ENCODE measurements around the gene PLCB4. TPM values are rescaled to one million over a fixed set of nuclear protein-coding genes. Genes with fewer than 3 reads are reported as not detected.
"Not testable (repeated sequence)": the region's sequence is repeated elsewhere in the genome, so short reads cannot be mapped to it uniquely, and the experiment has no call there.

PLCB4 gene
- total RNA-seq, 2 donors from 2014 or later, result not detected

- DNase-seq (ENCODE audit: low spot score), result no peak
- Mint-ChIP-seq H3K4me1 (ENCODE audit: low read depth in 2 of 2) (no peaks in the 10 kb centered on the region), H3K27ac (no peak overlapping the region), H3K9me3 (no peaks in the 10 kb centered on the region), H3K4me3 (no peak overlapping the region), H3K27me3 (no peaks in the 10 kb centered on the region), H3K36me3 (no peaks in the 10 kb centered on the region)
- ATAC-seq, result no peak
These were observed 29.9 kb upstream of the PLCB4 start for GRCh38 chr20:9038791-9039535.

GRCh38 chr20:9040863-9041524 lies 27.9 kb upstream of the PLCB4 start:
- no peak overlapping the region for H3K27ac Mint-ChIP-seq

GRCh38 chr20:9043364-9043763 lies 25.5 kb upstream of the PLCB4 start:
- no peak for ATAC-seq
- Mint-ChIP-seq H3K4me1 (ENCODE audit: low read depth in 2 of 2) (no peaks in the 10 kb centered on the region), H3K27me3 (no peaks in the 10 kb centered on the region), H3K4me3 (no peak overlapping the region), H3K9me3 (peaks cover 3% of the 10 kb centered on the region), H3K36me3 (peaks cover 4% of the 10 kb centered on the region), H3K27ac (no peak overlapping the region)
- DNase-seq (ENCODE audit: low spot score), result no peak

More at GRCh38 chr20:9040863-9041524, 27.9 kb upstream of the PLCB4 start:
- Mint-ChIP-seq H3K4me3 (no peak overlapping the region), H3K27me3 (no peaks in the 10 kb centered on the region), H3K4me1 (ENCODE audit: low read depth in 2 of 2) (no peaks in the 10 kb centered on the region), H3K36me3 (no peaks in the 10 kb centered on the region), H3K9me3 (no peaks in the 10 kb centered on the region)
- no peak for ATAC-seq
- DNase-seq (ENCODE audit: low spot score), result no peak

- H3K36me3 Mint-ChIP-seq; H3K4me1 Mint-ChIP-seq (ENCODE audit: low read depth in 2 of 2); H3K27ac Mint-ChIP-seq; H3K27me3 Mint-ChIP-seq; ATAC-seq; H3K4me3 Mint-ChIP-seq; DNase-seq (ENCODE audit: low spot score); H3K9me3 Mint-ChIP-seq: not testable (repeated sequence)
These were observed 21.0 kb upstream of the PLCB4 start for GRCh38 chr20:9047928-9048327.

- ATAC-seq, result no peak
- Mint-ChIP-seq H3K9me3 (peaks cover 3% of the 10 kb centered on the region), H3K4me1 (ENCODE audit: low read depth in 2 of 2) (peaks cover 4 to 6% of the 10 kb centered on the region in 2 donors), H3K4me3 (no peak overlapping the region), H3K36me3 (peaks cover 4% of the 10 kb centered on the region), H3K27ac (no peak overlapping the region), H3K27me3 (no peaks in the 10 kb centered on the region)
- no peak for DNase-seq (ENCODE audit: low spot score)
These were observed 17.4 kb upstream of the PLCB4 start for GRCh38 chr20:9051508-9051907.

GRCh38 chr20:9052136-9052535 lies 16.8 kb upstream of the PLCB4 start:
- no peak overlapping the region for H3K4me3 Mint-ChIP-seq
- H3K36me3 Mint-ChIP-seq, result peaks cover 4% of the 10 kb centered on the region
- peaks cover 4 to 6% of the 10 kb centered on the region in 2 donors for H3K4me1 Mint-ChIP-seq (ENCODE audit: low read depth in 2 of 2)
- no peak for DNase-seq (ENCODE audit: low spot score)
- no peaks in the 10 kb centered on the region for H3K27me3 Mint-ChIP-seq
- H3K27ac Mint-ChIP-seq, result no peak overlapping the region
- H3K9me3 Mint-ChIP-seq, result peaks cover 3% of the 10 kb centered on the region
- ATAC-seq, result no peak

- peaks cover under 1% of the 10 kb centered on the region for H3K36me3 Mint-ChIP-seq
- DNase-seq (ENCODE audit: low spot score) (no peak), ATAC-seq (no peak)
- peaks cover 4 to 6% of the 10 kb centered on the region in 2 donors for H3K4me1 Mint-ChIP-seq (ENCODE audit: low read depth in 2 of 2)
- H3K9me3 Mint-ChIP-seq, result peaks cover under 1% of the 10 kb centered on the region
- H3K27ac Mint-ChIP-seq, result no peak overlapping the region
- no peak overlapping the region for H3K4me3 Mint-ChIP-seq
- no peaks in the 10 kb centered on the region for H3K27me3 Mint-ChIP-seq
These were observed 15.8 kb upstream of the PLCB4 start for GRCh38 chr20:9053108-9053507.

- H3K27ac Mint-ChIP-seq, result no peak overlapping the region
- H3K9me3 Mint-ChIP-seq, result no peaks in the 10 kb centered on the region
- DNase-seq (ENCODE audit: low spot score), result no peak
- no peak for ATAC-seq
- no peaks in the 10 kb centered on the region for H3K36me3 Mint-ChIP-seq
- no peaks in the 10 kb centered on the region for H3K27me3 Mint-ChIP-seq
- no peak overlapping the region for H3K4me3 Mint-ChIP-seq
- peaks cover 4 to 6% of the 10 kb centered on the region in 2 donors for H3K4me1 Mint-ChIP-seq (ENCODE audit: low read depth in 2 of 2)
These were observed 14.7 kb upstream of the PLCB4 start for GRCh38 chr20:9054176-9054575.

- Mint-ChIP-seq H3K4me3 (no peak overlapping the region), H3K4me1 (ENCODE audit: low read depth in 2 of 2) (no peaks in the 10 kb centered on the region), H3K9me3 (no peaks in the 10 kb centered on the region), H3K27me3 (no peaks in the 10 kb centered on the region), H3K27ac (no peak overlapping the region), H3K36me3 (no peaks in the 10 kb centered on the region)
- DNase-seq (ENCODE audit: low spot score) (no peak), ATAC-seq (no peak)
These were observed 9.0 kb upstream of the PLCB4 start for GRCh38 chr20:9059931-9060330.

GRCh38 chr20:9061434-9061833 lies 7.5 kb upstream of the PLCB4 start:
- H3K36me3 Mint-ChIP-seq, result no peaks in the 10 kb centered on the region
- H3K9me3 Mint-ChIP-seq, result no peaks in the 10 kb centered on the region
- ATAC-seq, result no peak
- no peaks in the 10 kb centered on the region for H3K27me3 Mint-ChIP-seq
- no peak overlapping the region for H3K27ac Mint-ChIP-seq
- no peaks in the 10 kb centered on the region for H3K4me1 Mint-ChIP-seq (ENCODE audit: low read depth in 2 of 2)
- H3K4me3 Mint-ChIP-seq, result no peak overlapping the region
- no peak for DNase-seq (ENCODE audit: low spot score)

GRCh38 chr20:9062066-9062465 lies 6.8 kb upstream of the PLCB4 start:
- H3K4me3 Mint-ChIP-seq, result no peak overlapping the region
- no peaks in the 10 kb centered on the region for H3K36me3 Mint-ChIP-seq
- ATAC-seq, result no peak
- H3K4me1 Mint-ChIP-seq (ENCODE audit: low read depth in 2 of 2), result no peaks in the 10 kb centered on the region
- no peak for DNase-seq (ENCODE audit: low spot score)
- H3K9me3 Mint-ChIP-seq, result no peaks in the 10 kb centered on the region
- no peak overlapping the region for H3K27ac Mint-ChIP-seq
- H3K27me3 Mint-ChIP-seq, result no peaks in the 10 kb centered on the region

- peaks cover 6 to 15% of the 10 kb centered on the region in 2 donors for H3K27me3 Mint-ChIP-seq
- no peak for ATAC-seq
- H3K4me3 Mint-ChIP-seq, result no peak overlapping the region
- no peak overlapping the region for H3K27ac Mint-ChIP-seq
- peaks cover 3% of the 10 kb centered on the region for H3K9me3 Mint-ChIP-seq
- DNase-seq (ENCODE audit: low spot score), result no peak
- peaks cover 4 to 5% of the 10 kb centered on the region in 2 donors for H3K4me1 Mint-ChIP-seq (ENCODE audit: low read depth in 2 of 2)
- H3K36me3 Mint-ChIP-seq, result peaks cover 6% of the 10 kb centered on the region
These were observed 2.7 kb upstream of the PLCB4 start for GRCh38 chr20:9066191-9066590.

- Mint-ChIP-seq H3K9me3 (peaks cover 3% of the 10 kb centered on the region), H3K4me3 (no peak overlapping the region), H3K36me3 (peaks cover 6% of the 10 kb centered on the region), H3K27ac (no peak overlapping the region), H3K27me3 (peaks cover 6 to 15% of the 10 kb centered on the region in 2 donors), H3K4me1 (ENCODE audit: low read depth in 2 of 2) (peaks cover 4 to 5% of the 10 kb centered on the region in 2 donors)
- DNase-seq (ENCODE audit: low spot score), result no peak
- peak; percentile 20 to 24 for ATAC-seq
These were observed 570 bp upstream of the PLCB4 start for GRCh38 chr20:9068233-9068801.

GRCh38 chr20:9070304-9070703 lies 1.4 kb downstream of the PLCB4 start:
- Mint-ChIP-seq H3K27me3 (peaks cover 6 to 15% of the 10 kb centered on the region in 2 donors), H3K4me3 (no peak overlapping the region)

More at GRCh38 chr20:9070304-9070703, 1.4 kb downstream of the PLCB4 start:
- DNase-seq (ENCODE audit: low spot score), result no peak
- Mint-ChIP-seq H3K27ac (no peak overlapping the region), H3K9me3 (peaks cover 3% of the 10 kb centered on the region), H3K4me1 (ENCODE audit: low read depth in 2 of 2) (peaks cover 4 to 5% of the 10 kb centered on the region in 2 donors), H3K36me3 (peaks cover 6% of the 10 kb centered on the region)
- no peak for ATAC-seq

All from natural killer cell treated with Interleukin-12 subunit alpha and Interleukin-12 subunit beta and Interleukin-15 and Interleukin-18, amount 100 ng/mL, for 72 hours (primary cell).